Ishikawa (cell line): ENCODE measurements around the gene TTLL10.
A peak's percentile ranks its signal among the peaks of the same experiment; 100 is the strongest.

ENCODE experiments used
- CEBPB ChIP-seq: IDR thresholded peaks from 2 replicates; pipeline ENCODE4 v1.6.1; 2012
- CREB1 ChIP-seq: IDR thresholded peaks from 2 replicates; pipeline ENCODE4 v1.6.1; 2012; ENCODE audit warnings: low read depth
- EGR1 ChIP-seq: IDR thresholded peaks from 2 replicates; pipeline ENCODE4 v1.6.1; 2012
- EP300 ChIP-seq: IDR thresholded peaks from 2 replicates; pipeline ENCODE4 v1.6.1; 2012; ENCODE audit warnings: borderline replicate concordance
- FOXM1 ChIP-seq: IDR thresholded peaks from 2 replicates; pipeline ENCODE4 v1.6.1; 2012; ENCODE audit warnings: low read depth, borderline replicate concordance
- MAX ChIP-seq: IDR thresholded peaks from 2 replicates; pipeline ENCODE4 v1.6.1; 2012
- NFIC ChIP-seq: IDR thresholded peaks from 2 replicates; pipeline ENCODE4 v1.6.1; 2012
- RAD21 ChIP-seq: IDR thresholded peaks from 2 replicates; pipeline ENCODE4 v1.6.1; 2012; ENCODE audit warnings: low read depth
- REST ChIP-seq: IDR thresholded peaks from 2 replicates; pipeline ENCODE4 v1.6.1; 2012; ENCODE audit warnings: low read depth, mild to moderate bottlenecking
- TAF1 ChIP-seq: IDR thresholded peaks from 2 replicates; pipeline ENCODE4 v1.6.1; 2012; ENCODE audit warnings: low read depth, mild to moderate bottlenecking
- TCF12 ChIP-seq: IDR thresholded peaks from 2 replicates; pipeline ENCODE4 v1.6.1; 2012; ENCODE audit warnings: low read depth
- TEAD4 ChIP-seq: IDR thresholded peaks from 2 replicates; pipeline ENCODE4 v1.6.1; 2012
- USF1 ChIP-seq: IDR thresholded peaks from 2 replicates; pipeline ENCODE4 v1.6.1; 2012
- YY1 ChIP-seq: IDR thresholded peaks from 2 replicates; pipeline ENCODE4 v1.6.1; 2012; ENCODE audit warnings: low read depth
- ZBTB7A ChIP-seq: IDR thresholded peaks from 2 replicates; pipeline ENCODE4 v1.6.1; 2012; ENCODE audit warnings: low read depth

The TTLL10 gene

GRCh38 chr1:1134300-1134970, 39.2 kb upstream of the TTLL10 start:
- TF ChIP-seq YY1, result no peak
- no peak for TF ChIP-seq CEBPB
- TF ChIP-seq RAD21, result no peak
- TF ChIP-seq TAF1, result no peak
- no peak for TF ChIP-seq USF1
- TF ChIP-seq EGR1, result no peak
- TF ChIP-seq ZBTB7A, result no peak
- no peak for TF ChIP-seq TEAD4
- TF ChIP-seq REST, result no peak
- no peak for TF ChIP-seq TCF12
- no peak for TF ChIP-seq CREB1
- TF ChIP-seq MAX, result no peak
- no peak for TF ChIP-seq FOXM1
- TF ChIP-seq NFIC, result no peak

GRCh38 chr1:1135339-1136136, 38.1 kb upstream of the TTLL10 start:
- TF ChIP-seq CEBPB (no peak), USF1 (no peak), EP300 (no peak), EGR1 (no peak), REST (no peak), CREB1 (no peak), TAF1 (no peak), RAD21 (no peak), FOXM1 (no peak), NFIC (no peak), TEAD4 (no peak), MAX (no peak), YY1 (no peak), ZBTB7A (no peak), TCF12 (no peak)

GRCh38 chr1:1136547-1137230, 37.0 kb upstream of the TTLL10 start:
- TF ChIP-seq TAF1 (no peak), NFIC (peak; percentile 62; the same call in 1 of the 2 replicates), USF1 (peak; percentile 37; the same call in 1 of the 2 replicates), CEBPB (no peak), MAX (peak; percentile 43; the same call in 1 of the 2 replicates), RAD21 (peak; percentile 15; the same call in 1 of the 2 replicates), TCF12 (peak; percentile 98), TEAD4 (0 out of 2 replicates have a peak, but pooled peaks have one; percentile 19), ZBTB7A (peak; percentile 96), EGR1 (no peak), FOXM1 (0 out of 2 replicates have a peak, but pooled peaks have one; percentile 34), EP300 (peak; percentile 77)

- TF ChIP-seq TCF12, result no peak
- TF ChIP-seq YY1, result no peak
- TF ChIP-seq TAF1, result no peak
- no peak for TF ChIP-seq ZBTB7A
- TF ChIP-seq RAD21, result no peak
- no peak for TF ChIP-seq CEBPB
- TF ChIP-seq MAX, result no peak
- no peak for TF ChIP-seq EGR1
- no peak for TF ChIP-seq REST
- no peak for TF ChIP-seq TEAD4
- no peak for TF ChIP-seq USF1
- TF ChIP-seq CREB1, result no peak
These were observed 36.2 kb upstream of the TTLL10 start for GRCh38 chr1:1137256-1138045.
